ENCODE results near the gene PTPRB. TPM values are rescaled to one million over a fixed set of nuclear protein-coding genes. Genes with fewer than 3 reads are reported as not detected.

Gene PTPRB
- total and polyA plus RNA-seq, 8 donors: 2.2 to 5.5 (median 4.4) TPM

DNA sequence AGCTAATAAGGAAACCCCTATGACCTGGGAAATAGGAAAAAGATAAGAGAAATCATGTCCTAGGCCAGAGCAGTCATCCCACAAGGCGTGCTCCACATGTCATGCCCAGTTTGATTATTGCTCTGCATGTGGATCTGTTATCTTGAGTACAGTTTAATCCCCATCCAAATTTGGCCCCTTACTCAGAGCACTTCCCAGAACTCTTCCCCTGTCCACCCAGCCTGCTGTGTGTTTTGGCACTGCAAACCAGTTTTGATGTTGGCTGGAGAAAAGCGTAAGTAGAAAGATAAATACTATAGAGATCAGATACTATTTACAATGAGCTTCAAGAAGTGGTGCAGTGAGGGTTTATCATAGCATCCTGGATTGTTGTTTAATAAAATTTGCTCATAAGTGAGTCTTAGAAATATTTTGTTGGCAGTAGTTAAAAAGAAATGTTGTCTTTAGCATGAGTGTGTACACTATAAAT is 83.8 kb downstream of the PTPRB start:
- no peak overlapping the region for H3K27ac ChIP-seq
- no peaks in the 10 kb centered on the region for H3K4me1 ChIP-seq
- H3K27me3 ChIP-seq: no peaks in the 10 kb centered on the region
- intact Hi-C loops (cut with DNase I): no loop called here
- H3K9me3 ChIP-seq: no peaks in the 10 kb centered on the region
- TF ChIP-seq, protein P1, sequence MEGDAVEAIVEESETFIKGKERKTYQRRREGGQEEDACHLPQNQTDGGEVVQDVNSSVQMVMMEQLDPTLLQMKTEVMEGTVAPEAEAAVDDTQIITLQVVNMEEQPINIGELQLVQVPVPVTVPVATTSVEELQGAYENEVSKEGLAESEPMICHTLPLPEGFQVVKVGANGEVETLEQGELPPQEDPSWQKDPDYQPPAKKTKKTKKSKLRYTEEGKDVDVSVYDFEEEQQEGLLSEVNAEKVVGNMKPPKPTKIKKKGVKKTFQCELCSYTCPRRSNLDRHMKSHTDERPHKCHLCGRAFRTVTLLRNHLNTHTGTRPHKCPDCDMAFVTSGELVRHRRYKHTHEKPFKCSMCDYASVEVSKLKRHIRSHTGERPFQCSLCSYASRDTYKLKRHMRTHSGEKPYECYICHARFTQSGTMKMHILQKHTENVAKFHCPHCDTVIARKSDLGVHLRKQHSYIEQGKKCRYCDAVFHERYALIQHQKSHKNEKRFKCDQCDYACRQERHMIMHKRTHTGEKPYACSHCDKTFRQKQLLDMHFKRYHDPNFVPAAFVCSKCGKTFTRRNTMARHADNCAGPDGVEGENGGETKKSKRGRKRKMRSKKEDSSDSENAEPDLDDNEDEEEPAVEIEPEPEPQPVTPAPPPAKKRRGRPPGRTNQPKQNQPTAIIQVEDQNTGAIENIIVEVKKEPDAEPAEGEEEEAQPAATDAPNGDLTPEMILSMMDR (IDR thresholded peaks at IDR 0.05): no peak
- no peak overlapping the region for H3K4me3 ChIP-seq
- FAIRE-seq (no peak), DNase-seq (no peak), ATAC-seq (no peak)
- WGBS, 2 donors: 56 to 82% methylated on average over 2 of the region's 2 CpGs
- H3K36me3 ChIP-seq: no peaks in the 10 kb centered on the region

DNA sequence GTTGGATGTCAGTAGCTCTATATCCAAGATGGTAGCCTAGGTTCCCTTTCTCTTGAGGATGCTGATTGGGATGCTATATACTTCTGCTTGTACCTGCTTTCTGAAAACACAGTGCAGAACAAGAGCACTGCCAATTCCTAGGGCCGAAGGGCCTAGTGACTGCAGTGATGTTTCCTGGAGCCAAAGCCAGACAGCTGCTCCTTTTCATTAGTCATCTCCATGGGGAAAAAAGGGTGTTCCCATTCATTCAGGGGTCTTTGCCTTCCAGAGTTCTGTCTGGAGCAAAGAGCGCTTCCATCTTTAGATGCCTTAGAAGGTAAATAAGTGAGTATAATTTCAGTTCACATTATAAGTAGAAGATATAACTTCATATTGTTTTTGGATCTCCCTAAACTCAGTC is 85.5 kb downstream of the PTPRB start:
- Histone ChIP-seq H3K9me3 (no peaks in the 10 kb centered on the region), H3K36me3 (no peaks in the 10 kb centered on the region), H3K4me1 (no peaks in the 10 kb centered on the region), H3K4me3 (no peak overlapping the region), H3K27me3 (no peaks in the 10 kb centered on the region), H3K27ac (no peak overlapping the region)
- no peak for ATAC-seq
- TF ChIP-seq, protein P1 (IDR thresholded peaks at IDR 0.05): no peak
- intact Hi-C loops (cut with DNase I): no loop called here
- FAIRE-seq: no peak
- WGBS, 2 donors: 73 to 83% methylated on average over 2 of the region's 2 CpGs
- DNase-seq: no peak

DNA sequence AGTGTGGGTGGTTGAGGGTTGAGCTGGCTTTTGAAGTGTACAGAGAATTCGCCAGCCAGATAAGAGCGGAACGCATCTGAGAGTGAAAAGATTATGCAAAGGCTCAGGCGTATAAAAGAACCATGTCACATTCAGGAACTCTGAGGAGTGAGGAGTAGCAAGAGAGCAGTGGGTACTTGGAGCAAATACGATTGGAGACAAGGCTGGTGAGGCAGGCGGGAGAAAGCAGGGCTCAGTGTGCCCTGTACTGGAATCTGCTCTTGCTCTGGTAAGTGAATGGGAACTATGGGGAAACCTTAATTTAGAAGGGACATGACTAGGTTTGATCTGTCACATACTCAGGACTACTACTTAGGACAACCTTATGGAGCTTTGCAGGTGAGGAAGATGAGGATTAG is 87.0 kb downstream of the PTPRB start:
- H3K27ac ChIP-seq: no peak overlapping the region
- DNase-seq (no peak), FAIRE-seq (no peak), ATAC-seq (no peak)
- intact Hi-C loops (cut with DNase I): no loop called here
- H3K9me3 ChIP-seq: no peaks in the 10 kb centered on the region
- TF ChIP-seq, protein P1 (IDR thresholded peaks at IDR 0.05): no peak
- WGBS, 2 donors: 45 to 60% methylated on average over 6 of the region's 6 CpGs
- H3K27me3 ChIP-seq: no peaks in the 10 kb centered on the region
- no peaks in the 10 kb centered on the region for H3K36me3 ChIP-seq
- H3K4me1 ChIP-seq: no peaks in the 10 kb centered on the region
- no peak overlapping the region for H3K4me3 ChIP-seq

DNA sequence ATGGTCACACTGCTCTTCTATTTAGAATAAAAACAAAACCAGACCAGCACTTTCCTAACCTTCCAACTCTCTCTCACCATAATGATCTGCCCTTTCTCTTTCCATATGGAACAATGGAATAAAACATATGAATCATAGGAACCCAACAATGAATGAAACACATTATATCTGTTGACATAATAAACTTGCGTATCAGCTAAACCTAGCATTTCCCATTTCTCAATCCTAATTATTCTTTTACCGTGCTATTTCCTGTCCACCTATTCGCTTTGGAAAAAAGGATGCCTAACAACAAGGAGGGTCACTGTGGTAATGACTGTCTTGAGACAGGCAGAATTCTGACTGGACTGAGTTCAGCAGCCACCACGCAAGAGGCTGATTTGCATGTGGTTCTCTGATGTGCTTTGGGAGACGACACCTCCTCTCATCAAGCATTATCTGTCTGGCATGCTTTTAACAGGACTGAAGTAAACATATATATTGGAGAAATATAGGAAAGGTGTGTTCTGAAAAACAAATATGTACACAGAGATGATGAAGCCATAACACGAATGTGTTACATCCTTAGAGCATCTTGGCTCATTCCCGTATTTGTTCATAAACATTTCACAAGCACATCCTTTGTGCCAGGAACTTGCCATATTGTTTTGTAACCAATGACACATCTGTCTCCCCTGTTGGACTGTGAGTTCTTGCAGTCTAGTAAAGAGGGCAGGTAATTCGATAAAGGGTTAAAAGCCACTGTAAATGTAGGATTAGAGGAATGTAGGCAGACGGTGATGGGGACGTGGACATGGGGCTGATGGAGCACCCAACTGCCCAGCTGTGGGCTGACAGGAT is 87.7 kb downstream of the PTPRB start:
- WGBS, 2 donors: 53 to 62% methylated on average over 10 of the region's 10 CpGs
- intact Hi-C loops (cut with DNase I): no loop called here

More for the DNA sequence above, 87.7 kb downstream of the PTPRB start:
- FAIRE-seq (no peak), DNase-seq (no peak), ATAC-seq (no peak)
- no peaks in the 10 kb centered on the region for H3K36me3 ChIP-seq
- H3K27me3 ChIP-seq: no peaks in the 10 kb centered on the region
- H3K4me3 ChIP-seq: no peak overlapping the region
- no peaks in the 10 kb centered on the region for H3K4me1 ChIP-seq
- TF ChIP-seq, protein P1 (IDR thresholded peaks at IDR 0.05): no peak
- H3K9me3 ChIP-seq: no peaks in the 10 kb centered on the region
- no peak overlapping the region for H3K27ac ChIP-seq
